Esophagus muscularis mucosa (tissue), 4 donors: ENCODE measurements around the gene CTSH.

ENCODE experiments used
- CTCF ChIP-seq, 3 experiments: fragments of 200-600 bp in 2 of 3; fragments of 450-650 bp in 1 of 3; sonication (generic) in 2 of 3; IDR thresholded peaks; one replicate each; pipeline ENCODE4 v1.5.1; 2017 to 2019; ENCODE audit warnings: antibody characterized with exemption in 3 of 3, mild to moderate bottlenecking in 2 of 3, moderate library complexity in 1 of 3
- EP300 ChIP-seq: sonication (generic); formaldehyde crosslinking; IDR thresholded peaks from one replicate; pipeline ENCODE4 v1.6.1; 2017; ENCODE audit warnings: antibody characterized with exemption
- POLR2A ChIP-seq: fragments of 450-650 bp; IDR thresholded peaks from one replicate; pipeline ENCODE4 v1.6.1; 2017; ENCODE audit warnings: antibody characterized with exemption, moderate library complexity, mild to moderate bottlenecking, low read depth
- POLR2AphosphoS5 ChIP-seq, 2 donors: sonication (generic); formaldehyde crosslinking; IDR thresholded peaks; one replicate each; pipeline ENCODE4 v1.6.1; 2017; ENCODE audit warnings: antibody characterized with exemption in 2 of 2

DNA sequence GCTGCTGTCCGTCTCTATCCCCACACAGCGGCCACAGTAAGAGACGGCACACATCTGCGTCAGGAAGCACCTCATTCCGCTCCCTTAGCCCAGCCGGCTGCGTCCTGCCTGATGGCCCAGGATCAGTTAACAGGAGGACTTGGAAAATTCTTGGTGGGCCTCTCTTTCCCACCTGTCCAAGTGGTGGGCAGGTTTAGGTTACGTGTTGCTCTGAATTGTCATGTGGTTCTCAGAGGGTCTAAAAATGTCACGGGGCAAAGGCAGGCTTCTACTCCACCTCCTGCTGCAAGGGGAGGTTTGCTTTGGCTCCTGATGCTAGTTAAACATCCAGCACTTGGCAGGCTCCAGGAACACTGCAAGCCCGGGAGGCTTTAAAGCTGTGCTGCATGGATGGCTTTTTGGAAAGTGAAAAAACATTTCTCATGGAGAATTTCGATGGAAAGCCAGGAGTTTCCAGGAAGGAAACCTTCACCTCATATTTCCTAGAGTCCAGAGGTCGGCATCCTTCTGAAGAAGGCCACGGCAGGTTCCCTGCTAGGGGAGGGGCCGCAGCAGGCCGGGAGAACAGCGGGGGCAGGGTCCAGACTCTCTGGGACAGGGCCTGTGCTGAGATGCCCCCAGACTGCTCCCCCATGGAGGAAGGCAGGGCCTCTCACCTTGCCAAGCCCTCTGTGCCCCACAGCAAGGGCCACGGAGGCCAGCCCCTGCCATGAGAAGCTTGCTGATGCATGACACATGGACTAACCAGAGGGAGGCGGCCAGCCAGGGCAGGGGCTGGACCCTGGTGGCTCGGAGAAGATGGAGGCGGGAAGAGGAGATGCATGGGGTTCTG lies 10.8 kb downstream of the CTSH start:
- peak in 1 of 2 donors; percentile 22 for TF ChIP-seq POLR2AphosphoS5 (IDR thresholded peaks at IDR 0.05)
- no peak for TF ChIP-seq CTCF (IDR thresholded peaks at IDR 0.05)
- no peak for TF ChIP-seq EP300
- TF ChIP-seq POLR2A: no peak
